Effector CD4-positive, alpha-beta T cell (primary cell): Measurements from ENCODE around the gene LAMTOR4.

Experiments used
- DNase-seq: peaks from one replicate; pipeline ENCODE4 v3.0.0-alpha.2; 2020
- total RNA-seq: gene quantifications from one replicate; lab custom pipeline; 2026; lab: John Stamatoyannopoulos, UW

The LAMTOR4 gene
- total RNA-seq: 31.9 reads per million, percentile 58 among the genes with 10 or more reads in this experiment

DNA sequence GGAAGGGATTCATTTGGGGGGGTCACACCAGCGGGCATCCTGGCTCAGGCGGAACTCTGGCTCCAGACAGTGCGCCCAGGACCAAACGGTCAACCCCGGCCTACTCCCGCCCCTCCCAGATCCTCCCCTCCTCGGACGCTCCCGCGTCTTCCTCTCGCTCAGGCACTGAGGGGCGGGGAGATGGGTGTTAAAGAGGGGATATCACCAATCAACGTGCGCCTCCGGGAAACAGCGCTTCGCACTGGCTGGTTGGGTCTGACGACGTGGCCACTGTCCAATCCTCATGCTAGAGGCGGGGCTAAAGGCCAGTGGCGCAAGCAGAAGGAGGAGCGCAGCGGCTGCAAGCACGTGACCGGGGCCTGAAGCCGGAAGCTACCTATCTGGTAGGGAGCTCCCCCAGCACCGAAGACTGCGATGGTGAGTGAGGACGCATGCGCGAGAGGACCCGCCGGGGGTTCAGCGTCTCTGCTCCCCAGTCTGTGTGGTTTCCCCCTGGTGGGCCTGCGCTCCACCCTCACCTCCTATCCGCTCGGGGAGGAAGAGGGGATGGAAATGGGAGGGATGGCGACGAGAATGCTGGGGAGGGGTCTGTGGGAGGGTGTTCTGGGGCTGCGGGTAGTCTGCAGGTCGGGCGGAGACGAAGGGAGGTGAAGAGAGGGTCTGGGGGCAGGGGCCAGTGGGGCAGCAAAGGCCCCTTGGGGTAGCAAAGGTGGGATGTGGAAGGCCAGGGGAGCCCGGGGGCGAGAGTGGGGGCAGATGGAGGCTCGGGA is at the start of gene LAMTOR4:
TSS of gene LAMTOR4 (plus strand) at position 360 of the 770 bp plus-strand sequence. CDS start at position 415, 55 bp downstream.
- peak; percentile 98 for DNase-seq

DNA sequence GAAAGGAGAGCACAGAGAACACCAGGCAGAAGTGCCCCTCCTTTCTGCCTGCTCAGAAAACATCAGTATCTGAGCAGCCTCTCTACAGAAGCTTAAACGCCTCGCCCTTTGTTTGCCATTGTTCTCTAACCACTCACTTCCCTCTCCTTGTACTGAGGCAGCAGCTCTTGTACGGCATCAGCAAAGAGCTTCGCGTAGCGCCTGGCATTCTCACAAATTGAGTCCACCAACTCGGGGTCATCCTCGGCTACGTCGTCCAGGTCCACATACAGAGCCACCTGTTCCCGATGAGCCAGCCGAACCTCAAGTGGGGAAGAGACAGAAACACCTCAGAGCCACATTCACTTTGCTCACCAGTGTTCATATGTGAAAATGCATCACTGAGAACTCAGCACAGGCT is 49.3 kb upstream of the LAMTOR4 start:
- DNase-seq: no peak

DNA sequence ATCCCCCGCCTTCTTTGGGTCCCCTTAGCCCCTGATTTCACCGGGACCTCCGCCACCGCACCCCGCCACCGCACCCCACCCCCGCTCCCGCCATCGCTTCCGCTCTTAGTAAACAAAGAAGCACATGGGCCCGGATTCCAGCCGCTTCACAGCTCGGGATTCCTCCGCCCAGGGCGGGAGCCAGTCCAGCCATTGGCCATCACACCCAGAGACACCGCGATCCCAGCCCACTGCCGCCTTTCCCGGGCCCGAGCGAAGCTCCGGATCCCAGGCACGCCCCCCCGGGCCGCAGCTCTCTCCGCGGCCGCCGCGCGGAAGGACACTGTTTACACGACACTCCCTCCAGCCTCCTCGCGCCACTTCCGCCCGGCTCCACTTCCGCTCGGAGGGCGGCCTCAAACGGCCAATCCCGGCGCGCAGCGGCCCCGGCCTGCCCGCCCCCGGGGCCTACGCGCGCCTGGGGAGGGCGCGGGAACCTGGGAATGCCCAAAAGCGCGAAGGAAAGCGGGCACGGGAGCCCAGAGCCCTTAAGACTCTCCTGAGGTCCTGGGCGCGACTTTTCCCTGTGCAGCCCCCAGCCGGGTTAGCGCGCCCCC is 48.2 kb upstream of the LAMTOR4 start:
- peak; percentile 77 for DNase-seq

DNA sequence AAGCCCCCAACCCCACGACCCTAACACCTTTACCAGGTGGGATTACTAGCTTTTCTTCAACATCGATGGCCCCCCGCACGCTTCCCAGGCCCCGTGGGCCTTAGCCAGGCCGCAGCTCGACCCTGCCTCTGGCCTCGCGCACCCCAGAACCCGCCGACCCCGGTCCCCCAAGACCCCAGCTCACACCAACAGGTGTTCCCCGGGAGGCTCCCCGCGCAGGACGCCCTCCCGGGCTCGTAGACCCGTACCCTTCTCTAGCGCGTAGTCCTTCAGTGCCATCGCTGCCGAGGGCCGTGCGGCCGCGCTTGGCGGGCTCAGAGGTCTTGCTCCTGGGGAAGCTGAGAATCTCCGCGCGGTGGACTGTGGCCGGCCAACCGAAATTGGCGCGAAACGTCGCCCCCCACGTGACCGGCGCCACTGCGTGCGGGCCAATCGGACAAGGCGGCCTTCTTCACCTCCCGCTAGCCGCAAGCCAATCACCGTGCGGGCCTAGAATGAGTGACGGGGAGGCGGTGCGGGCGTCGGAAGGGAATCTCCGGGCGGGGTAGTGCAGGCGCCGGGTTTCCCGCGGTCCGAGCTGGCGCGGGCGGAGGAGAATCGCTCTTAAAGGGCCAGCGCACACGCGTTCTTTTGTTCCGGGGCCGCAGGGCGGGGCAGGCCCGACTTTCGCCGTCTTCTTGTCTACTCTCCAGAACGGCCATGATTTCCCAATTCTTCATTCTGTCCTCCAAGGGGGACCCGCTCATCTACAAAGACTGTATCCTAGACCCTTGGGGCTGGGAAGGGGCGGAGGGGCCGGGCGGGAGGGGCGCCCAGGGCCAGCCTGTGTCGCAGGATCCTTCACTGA is 47.5 kb upstream of the LAMTOR4 start, which contains the start of the genes AP4M1 and MCM7:
TSS of gene AP4M1 (plus strand) at position 628 of the 847 bp plus-strand sequence. CDS start at position 700, 72 bp downstream.
TSS of gene MCM7 (minus strand) at position 382 of the 847 bp plus-strand sequence. CDS start at position 279, 103 bp downstream.
- DNase-seq: peak; percentile 95

DNA sequence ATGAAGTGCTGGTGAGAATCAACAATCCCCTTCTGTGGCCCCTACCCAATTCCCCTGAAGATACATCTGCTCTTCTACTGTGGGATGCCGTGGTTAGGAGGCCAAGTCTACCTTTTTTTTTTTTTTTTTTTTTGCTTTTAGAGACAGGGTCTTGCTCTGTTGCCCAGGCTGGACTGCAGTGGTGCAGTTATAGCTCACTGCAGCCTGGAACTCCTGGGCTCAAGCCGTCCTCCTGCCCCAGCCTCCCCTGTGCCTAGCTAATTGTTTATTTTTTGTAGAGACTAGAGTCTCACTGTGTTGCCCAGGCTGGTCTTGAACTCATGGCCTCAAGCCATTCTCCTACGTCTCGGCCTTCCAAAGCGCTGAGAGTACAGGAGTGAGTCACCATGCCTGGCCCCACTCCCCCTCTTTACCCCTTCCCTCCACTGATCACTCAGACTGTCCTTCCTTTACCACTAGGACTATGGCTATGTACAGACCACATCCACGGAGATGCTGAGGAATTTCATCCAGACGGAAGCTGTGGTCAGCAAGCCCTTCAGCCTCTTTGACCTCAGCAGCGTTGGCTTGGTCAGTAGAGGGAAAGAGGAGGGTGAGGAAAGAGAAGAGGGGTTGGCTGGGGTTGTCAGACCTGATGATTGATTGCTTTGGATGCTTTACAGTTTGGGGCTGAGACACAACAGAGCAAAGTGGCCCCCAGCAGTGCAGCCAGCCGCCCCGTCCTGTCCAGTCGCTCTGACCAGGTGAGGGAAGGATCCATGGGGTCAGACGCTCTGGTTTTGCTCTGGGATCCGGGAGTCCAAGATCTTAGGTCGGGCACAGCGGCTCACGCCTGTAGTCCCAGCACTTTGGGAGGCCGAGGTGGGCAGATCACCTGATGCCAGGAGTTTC is 45.5 kb upstream of the LAMTOR4 start:
- DNase-seq: no peak

DNA sequence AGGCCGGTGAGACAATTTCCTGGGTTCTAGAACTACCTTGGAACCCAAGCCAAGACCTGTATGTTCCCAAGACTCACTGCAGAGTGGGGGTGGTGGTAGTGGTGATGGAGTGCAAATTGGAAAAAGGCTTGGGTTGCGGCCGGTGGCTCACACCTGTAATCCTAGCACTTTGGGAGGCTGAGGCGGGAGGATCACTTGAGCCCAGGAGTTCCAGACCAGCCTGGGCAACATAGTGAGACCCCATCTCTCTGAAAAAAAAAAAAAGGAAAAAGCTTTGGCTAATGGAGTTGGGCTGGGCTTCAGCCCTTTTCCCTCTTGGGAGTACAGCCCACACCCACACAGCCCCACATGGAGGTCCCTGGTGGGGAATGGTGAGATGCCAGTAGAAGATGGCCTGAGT is 43.2 kb upstream of the LAMTOR4 start:
- DNase-seq: no peak

DNA sequence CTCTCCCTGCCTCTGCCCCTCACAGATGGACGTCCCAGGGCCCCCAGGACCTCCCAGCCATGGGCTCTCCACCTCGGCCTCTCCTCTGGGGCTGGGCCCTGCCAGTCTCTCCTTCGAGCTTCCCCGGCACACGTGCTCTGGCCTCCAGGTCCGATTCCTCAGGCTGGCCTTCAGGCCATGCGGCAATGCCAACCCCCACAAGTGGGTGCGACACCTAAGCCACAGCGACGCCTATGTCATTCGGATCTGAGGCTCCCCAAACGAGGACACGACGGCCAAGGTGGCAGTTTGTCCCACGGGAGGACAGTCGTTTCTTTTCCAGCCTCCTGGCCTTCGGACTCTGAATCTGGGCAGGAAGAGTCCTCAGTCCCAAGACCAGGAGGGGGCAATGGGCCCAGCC is 42.1 kb upstream of the LAMTOR4 start:
- DNase-seq: no peak

DNA sequence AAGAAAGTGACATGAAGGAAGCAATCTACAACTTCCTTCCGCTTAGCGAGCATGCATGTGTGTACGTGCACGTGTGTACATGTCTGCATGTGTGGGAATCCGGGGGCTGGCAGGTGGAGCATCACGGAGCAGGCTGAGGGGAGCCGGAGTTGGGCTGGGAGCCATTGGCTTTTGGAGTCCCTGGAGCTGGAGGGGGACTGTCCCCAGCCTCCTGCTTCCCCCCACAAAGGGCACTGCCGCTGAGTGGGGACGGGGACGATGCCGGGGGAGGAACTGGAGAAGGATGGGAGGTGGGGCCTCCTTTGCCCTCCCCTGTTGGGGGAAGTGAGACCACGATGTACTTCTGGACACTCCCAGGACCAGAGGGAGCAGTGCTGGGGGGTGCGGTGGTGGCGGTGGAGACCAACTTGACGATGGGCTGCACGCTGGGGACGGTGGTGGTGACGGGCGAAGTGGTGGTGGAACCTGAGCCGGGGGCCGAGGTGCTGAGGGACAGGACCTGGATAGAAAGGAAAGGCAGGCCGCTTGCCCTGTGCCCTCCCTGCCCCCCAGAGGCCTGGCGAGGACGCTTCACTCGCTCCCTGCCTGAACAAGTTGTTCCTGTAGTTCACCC is 41.5 kb upstream of the LAMTOR4 start:
- DNase-seq: no peak

DNA sequence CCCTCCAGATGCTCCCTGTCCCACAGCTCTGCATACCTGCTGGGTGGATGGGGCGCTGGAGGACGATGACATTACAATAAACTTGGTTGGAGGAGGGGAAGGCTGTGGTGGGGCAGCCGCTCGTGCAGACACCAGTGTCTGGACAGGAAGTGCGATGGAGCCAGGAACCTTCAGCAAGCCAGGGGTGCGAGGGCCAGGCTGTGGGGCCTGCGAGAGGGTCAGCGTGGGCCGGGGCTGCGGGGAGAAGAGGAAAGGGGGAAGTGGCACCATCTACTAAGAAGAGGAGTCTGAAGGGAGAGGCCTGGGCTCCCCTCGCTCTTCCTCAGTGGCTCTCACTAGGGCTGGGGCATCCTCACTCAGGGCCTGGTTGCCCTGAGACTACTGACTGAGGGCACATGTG is 40.8 kb upstream of the LAMTOR4 start:
- no peak for DNase-seq

DNA sequence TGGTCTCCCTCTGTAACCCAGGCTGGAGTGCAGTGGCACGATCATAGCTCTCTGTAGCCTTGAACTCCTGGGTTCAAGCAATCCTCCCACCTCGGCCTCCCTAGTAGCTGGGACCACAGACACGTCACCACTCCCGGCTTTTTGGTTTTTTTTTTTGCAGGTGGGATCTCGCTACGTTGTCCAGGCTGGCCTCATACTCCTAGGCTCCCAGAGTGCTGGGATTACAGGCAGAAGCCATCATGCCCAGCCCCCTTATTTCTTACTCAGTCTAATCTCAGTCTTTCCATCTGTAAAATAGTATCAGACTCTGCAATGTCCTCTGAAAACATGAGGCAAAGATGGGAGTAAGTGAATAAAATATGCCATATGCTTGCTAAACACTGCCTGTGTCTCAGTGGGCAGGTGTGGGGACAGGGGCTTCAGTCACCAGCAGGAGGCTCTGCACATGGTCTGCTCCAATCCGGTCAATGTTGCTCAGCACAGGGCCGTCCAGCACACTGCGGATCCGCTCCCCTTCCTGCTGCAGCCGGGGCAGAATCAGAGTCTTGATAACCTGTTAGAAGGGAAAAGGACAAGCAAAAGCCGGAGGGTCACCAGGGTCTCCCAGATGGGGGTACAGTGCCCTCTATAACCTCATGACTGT is 39.1 kb upstream of the LAMTOR4 start:
- no peak for DNase-seq

DNA sequence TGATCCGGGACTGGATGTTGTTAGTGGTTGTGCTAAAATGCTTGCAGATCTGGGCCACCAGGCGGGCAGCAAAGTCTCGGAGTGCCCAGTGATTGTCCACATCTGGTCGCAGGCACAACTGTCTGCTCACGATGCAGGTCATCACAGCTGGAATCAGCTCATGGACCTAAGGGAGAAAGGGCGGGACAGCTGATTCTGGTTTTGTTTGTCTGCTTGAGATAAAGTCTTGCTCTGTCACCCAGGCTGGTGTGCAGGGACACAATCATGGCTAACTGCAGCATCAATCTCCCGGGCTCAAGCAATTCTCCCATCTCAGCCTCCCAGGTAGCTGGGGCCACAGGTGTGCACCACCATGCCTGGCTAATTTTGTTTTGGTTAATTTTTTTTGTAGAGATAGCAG is 37.6 kb upstream of the LAMTOR4 start:
- DNase-seq: no peak

DNA sequence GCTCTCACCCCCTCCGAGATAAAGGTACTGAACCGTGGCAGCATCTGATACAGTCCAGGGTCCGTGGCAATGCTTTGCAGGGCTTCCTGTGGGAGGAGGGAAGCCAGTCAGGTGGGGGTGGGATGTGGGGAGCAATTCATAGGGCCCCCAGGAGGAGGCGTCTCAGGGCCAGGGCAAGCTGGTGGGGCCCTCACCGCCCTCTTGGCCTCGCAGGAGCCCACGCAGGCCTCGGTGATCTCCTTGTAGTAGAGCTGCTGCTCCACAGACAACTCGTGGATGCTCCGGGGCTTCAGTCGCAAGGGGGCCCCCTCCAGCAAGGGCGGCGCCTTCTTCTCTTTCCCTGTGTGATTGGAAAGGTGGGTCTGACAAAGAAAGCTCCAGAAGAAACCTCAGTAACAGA is 36.8 kb upstream of the LAMTOR4 start:
- DNase-seq: no peak

DNA sequence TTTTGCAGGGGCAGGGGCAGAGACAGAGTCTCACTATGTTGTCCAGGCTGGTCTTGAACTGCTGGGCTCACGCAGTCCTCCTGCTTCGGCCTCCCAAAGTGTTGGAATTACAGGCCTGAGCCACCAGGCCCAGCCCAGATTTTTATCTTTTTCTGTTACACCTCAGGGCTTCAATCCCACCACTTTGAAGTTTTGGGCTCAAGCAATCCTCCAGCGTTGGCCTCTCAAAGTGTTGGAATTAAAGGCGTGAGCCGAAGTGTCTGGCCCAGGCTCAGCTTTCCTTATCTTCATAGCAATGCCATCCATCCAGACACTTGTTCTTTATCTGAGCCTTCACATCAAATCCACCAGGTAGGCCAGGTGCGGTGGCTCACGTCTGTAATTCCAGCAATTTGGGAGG is 33.7 kb upstream of the LAMTOR4 start:
- no peak for DNase-seq

DNA sequence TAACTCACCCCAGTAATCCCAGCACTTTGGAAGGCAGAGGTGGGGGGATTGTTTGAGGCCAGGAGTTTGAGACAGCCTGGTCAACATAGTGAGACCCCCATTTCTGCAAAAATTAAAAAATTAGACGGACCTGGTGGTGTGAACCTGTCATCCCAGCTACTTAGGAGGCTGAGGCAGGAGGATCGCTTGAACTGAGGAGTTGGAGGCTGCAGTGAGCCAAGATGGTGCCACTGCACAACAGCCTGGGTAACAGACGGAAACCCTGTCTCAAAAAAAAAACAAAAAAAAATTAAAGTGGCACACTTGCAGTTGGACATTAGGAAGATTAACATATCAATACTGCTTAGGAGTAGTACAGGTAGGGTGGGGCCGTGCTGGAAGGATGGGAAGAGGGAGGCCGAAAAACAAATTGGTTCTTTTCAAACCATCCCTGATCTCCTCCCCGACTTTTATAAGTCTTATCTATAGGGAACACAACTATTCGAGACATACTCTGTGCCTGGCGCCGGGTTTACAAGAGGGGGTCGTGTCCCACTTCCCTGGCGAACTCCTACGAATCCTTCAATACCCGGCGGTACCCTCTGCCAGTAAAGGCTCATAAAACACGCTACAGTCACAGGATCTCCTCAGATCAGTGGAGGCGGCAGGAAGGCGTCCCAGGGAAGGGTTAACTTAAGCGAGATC is 30.2 kb upstream of the LAMTOR4 start:
- DNase-seq: no peak

DNA sequence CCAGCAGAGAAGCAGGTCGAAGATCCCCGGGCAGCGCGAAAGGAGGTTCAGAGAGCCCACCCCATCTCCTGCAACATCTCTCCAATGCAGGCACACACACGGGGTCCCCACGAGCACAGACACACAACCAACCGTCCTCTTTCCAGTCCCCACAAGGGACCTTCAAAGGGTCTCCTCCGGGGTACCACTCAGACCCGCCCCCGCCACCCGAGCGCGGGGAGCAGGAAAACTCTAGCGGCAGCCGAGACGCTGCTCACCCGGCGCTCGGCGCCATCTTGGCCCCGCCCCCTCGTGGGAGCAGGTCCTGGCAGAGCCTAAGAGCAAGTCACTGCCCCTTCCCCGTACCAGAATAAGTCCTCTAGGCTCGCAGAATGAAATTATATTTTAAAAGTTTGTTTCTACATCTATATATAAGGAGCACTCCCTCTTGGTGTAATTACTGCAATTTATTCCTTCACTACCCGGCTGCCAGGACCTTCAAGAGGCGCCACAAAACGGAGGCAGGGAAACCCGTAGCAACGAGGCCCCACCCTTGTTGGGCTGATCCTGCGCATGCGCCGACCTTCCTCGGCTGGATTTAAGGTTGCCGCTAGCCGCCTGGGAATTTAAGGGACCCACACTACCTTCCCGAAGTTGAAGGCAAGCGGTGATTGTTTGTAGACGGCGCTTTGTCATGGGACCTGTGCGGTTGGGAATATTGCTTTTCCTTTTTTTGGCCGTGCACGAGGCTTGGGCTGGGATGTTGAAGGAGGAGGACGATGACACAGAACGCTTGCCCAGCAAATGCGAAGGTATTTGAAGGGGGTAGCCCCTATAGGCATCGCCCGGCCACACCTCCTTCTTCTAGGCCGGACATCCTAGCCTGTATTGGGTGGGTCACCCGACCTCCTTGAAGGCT is 29.4 kb upstream of the LAMTOR4 start, which contains the start of the genes CNPY4 and TAF6:
TSS of gene CNPY4 (plus strand) at position 563 of the 898 bp plus-strand sequence. CDS start at position 674, 111 bp downstream.
TSS of gene TAF6 (minus strand) at position 287 of the 898 bp plus-strand sequence. CDS start 5,149 bp downstream, outside the sequence.
- DNase-seq: peak; percentile 95

DNA sequence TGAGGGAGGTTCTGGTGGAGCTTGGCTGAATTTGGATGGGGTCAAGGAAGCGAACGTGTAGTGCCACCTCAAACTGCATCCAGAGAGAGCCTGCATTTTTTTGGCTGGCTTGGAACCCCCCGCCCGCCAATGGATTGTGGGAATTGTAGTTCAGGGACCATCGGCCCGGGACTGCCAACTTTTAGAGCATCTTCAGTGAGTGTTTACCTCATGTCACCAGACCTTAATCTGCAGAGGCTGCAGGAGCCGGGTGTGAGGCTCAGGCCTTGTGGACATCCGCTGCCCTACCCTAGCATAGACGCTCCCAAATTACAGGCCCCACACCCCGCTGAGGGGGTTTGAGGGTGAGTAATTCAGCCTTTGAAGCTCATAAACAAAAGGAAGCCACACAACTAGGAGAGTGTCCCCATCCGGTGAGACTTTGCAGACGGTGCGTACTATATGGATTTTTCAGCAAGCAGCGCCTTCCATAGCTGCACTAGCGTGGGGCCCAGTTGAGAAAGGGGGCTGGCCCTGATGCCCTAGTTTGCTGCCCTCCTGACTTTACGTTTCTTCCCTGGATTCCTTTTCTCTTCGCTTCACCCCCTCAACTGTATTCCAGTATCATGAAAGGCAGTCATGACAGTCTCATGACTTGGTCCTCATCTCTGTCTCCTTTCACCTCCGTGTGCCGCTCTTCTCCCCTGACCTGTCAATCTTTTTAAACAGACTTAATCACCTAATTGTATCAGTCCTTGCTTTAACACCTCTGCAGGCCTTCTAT is 28.6 kb upstream of the LAMTOR4 start:
- peak; percentile 63 for DNase-seq

DNA sequence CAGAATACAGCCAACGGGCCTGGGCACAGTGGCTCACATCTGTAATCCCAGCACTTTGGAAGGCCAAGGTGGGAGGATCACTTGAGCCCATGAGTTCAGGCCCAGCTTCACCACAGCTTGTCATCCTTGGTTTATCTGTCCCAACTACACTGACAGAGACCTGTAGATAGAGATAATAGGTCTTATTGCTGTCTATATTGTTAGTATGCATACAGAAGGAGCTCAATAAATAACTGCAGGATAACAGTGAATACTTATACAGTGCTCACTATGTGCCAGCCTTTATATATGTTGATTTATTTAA is 28.0 kb upstream of the LAMTOR4 start:
- no peak for DNase-seq

DNA sequence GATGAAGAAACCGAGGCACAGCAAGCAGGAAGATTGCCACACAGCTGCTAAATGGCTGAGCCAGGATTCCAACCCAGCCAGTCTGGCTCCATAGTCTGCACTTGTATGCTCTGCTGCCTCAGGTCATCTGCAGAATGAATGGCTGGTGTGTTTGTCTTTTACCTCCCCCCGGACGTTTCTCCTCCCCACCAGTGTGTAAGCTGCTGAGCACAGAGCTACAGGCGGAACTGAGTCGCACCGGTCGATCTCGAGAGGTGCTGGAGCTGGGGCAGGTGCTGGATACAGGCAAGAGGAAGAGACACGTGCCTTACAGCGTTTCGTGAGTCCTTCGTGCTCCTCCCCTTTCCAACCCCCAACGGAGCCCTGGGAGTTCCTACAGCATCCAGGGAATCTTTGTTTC is 26.7 kb upstream of the LAMTOR4 start:
- no peak for DNase-seq

DNA sequence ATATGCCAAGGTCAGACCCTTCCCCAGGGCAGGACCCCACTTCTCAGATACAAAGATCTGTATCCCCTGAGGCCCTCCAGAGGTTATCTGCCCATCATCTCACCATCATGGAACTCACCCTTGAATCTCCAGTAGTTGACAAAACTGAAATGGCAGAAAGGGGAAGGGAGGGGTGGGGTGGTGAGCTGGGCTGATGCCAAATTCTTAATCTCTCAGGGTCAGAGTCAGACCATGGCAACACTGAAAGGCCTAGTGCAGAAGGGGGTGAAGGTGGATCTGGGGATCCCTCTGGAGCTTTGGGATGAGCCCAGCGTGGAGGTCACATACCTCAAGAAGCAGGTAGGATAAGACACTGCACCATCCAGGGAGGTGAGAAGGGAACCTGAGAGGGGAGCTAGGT is 26.1 kb upstream of the LAMTOR4 start:
- DNase-seq: no peak
